A549 (cell line): ENCODE measurements around the gene PHF24.

Experiments
- EP300 ChIP-seq, 2 experiments: fragments of >200 bp; sonication (Bioruptor Twin); formaldehyde crosslinking; IDR thresholded peaks; 2 replicates in 1 of 2; 3 replicates in 1 of 2; pipeline ENCODE4 v1.6.1; 2016 to 2017
- MAFK ChIP-seq: fragments of 450-650 bp; IDR thresholded peaks from 2 replicates; pipeline ENCODE4 v1.6.1; 2014; ENCODE audit not compliant: partially characterized antibody
- MAZ ChIP-seq: fragments of 150-350 bp; IDR thresholded peaks from 2 replicates; pipeline ENCODE4 v1.6.1; 2014; ENCODE audit warnings: antibody characterized with exemption, low read depth, low read length, borderline replicate concordance
- MYC ChIP-seq: IDR thresholded peaks from 2 replicates; pipeline ENCODE4 v1.6.1; 2012; ENCODE audit warnings: mild to moderate bottlenecking, inconsistent platforms, low read length, improper control_type of control experiment, borderline replicate concordance
- POLR2A ChIP-seq: IDR thresholded peaks from 2 replicates; pipeline ENCODE4 v1.6.1; 2012; ENCODE audit warnings: mild to moderate bottlenecking, low read length
- RCOR1 ChIP-seq: fragments of 150-350 bp; IDR thresholded peaks from 2 replicates; pipeline ENCODE4 v1.6.1; 2014; ENCODE audit warnings: antibody characterized with exemption, low read length, low read depth
- TF ChIP-seq, protein P1 (sequence below): fragments of >200 bp; sonication (Bioruptor Twin); formaldehyde crosslinking; IDR thresholded peaks from 3 replicates; pipeline ENCODE4 v1.5.1; 2016
- TF ChIP-seq, protein P2 (sequence below): fragments of 450-650 bp; IDR thresholded peaks from 2 replicates; pipeline ENCODE4 v1.6.1; 2014; ENCODE audit warnings: antibody characterized with exemption

DNA sequence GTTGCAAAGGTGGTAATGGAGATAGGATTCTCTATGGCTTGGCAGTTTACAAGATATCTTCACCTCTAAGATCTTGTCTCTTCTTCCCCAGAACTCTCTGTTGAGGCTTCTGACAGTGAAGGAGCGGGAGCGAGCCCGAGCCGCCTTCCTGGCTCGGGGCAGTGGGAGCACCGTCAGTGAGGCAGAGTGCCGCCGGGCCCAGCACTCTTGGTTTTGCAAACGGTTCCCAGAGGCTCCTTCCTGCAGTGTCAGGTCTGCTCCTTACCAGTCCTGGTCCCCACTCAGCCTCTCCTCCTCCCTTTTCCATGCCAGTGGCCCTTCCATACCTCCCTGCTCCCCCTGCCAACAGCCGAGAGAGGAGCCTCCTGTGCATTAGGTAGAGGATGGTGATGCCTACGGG lies 18.9 kb downstream of the PHF24 start:
- TF ChIP-seq, protein P1, sequence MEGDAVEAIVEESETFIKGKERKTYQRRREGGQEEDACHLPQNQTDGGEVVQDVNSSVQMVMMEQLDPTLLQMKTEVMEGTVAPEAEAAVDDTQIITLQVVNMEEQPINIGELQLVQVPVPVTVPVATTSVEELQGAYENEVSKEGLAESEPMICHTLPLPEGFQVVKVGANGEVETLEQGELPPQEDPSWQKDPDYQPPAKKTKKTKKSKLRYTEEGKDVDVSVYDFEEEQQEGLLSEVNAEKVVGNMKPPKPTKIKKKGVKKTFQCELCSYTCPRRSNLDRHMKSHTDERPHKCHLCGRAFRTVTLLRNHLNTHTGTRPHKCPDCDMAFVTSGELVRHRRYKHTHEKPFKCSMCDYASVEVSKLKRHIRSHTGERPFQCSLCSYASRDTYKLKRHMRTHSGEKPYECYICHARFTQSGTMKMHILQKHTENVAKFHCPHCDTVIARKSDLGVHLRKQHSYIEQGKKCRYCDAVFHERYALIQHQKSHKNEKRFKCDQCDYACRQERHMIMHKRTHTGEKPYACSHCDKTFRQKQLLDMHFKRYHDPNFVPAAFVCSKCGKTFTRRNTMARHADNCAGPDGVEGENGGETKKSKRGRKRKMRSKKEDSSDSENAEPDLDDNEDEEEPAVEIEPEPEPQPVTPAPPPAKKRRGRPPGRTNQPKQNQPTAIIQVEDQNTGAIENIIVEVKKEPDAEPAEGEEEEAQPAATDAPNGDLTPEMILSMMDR, result no peak
- TF ChIP-seq, protein P2, sequence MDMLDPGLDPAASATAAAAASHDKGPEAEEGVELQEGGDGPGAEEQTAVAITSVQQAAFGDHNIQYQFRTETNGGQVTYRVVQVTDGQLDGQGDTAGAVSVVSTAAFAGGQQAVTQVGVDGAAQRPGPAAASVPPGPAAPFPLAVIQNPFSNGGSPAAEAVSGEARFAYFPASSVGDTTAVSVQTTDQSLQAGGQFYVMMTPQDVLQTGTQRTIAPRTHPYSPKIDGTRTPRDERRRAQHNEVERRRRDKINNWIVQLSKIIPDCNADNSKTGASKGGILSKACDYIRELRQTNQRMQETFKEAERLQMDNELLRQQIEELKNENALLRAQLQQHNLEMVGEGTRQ, result no peak
- TF ChIP-seq MAFK, result no peak
- TF ChIP-seq MYC, result no peak
- no peak for TF ChIP-seq POLR2A
- TF ChIP-seq MAZ, result no peak
- TF ChIP-seq EP300 (IDR thresholded peaks at IDR 0.05), result no peak
- TF ChIP-seq RCOR1, result no peak
